Fibroblast of villous mesenchyme (primary cell): Measurements from ENCODE around the gene MKKS. TPM values are rescaled to one million over a fixed set of nuclear protein-coding genes. Genes with fewer than 3 reads are reported as not detected.

Source experiments
- DNase-seq: peaks from one replicate; pipeline ENCODE4 v3.0.0-alpha.2; 2010; ENCODE audit warnings: low read depth
- H3K4me3 ChIP-seq: 2 replicates; pipeline ENCODE4 v1.5.1; 2011; ENCODE audit warnings: low read depth, mild to moderate bottlenecking, low read length
- CTCF ChIP-seq: IDR thresholded peaks from 2 replicates; pipeline ENCODE4 v1.5.1; 2012; ENCODE audit warnings: low read depth, mild to moderate bottlenecking, low read length; ENCODE audit not compliant: insufficient read depth
- total RNA-seq: library from RNA; depleted of rRNA; stranded (reverse); fragments of >200 nt; gene quantifications from 2 replicates; pipeline ENCODE4 v1.2.3, GENCODE V29; 2012

Gene MKKS
- total RNA-seq, 1 donor, result 9.1 TPM

- TF ChIP-seq CTCF, result no peak
- DNase-seq, result no peak
- H3K4me3 ChIP-seq, result no peak overlapping the region
Observed at GRCh38 chr20:10443936-10444335, 9.9 kb upstream of the MKKS start.

- DNase-seq, result no peak
- H3K4me3 ChIP-seq, result no peak overlapping the region
- TF ChIP-seq CTCF, result no peak
Observed at GRCh38 chr20:10438217-10438616, 4.2 kb upstream of the MKKS start.

GRCh38 chr20:10436053-10436699 lies 2.2 kb upstream of the MKKS start:
- DNase-seq, result no peak
- no peak for TF ChIP-seq CTCF
- no peak overlapping the region for H3K4me3 ChIP-seq

- DNase-seq, result peak; percentile 96
- TF ChIP-seq CTCF, result no peak
Observed at GRCh38 chr20:10434832-10435812, 1.1 kb upstream of the MKKS start, which contains the start of gene SLX4IP. TSS of gene SLX4IP (plus strand) at chr20:10435305. CDS start at chr20:10458205, 22,900 bp downstream.

GRCh38 chr20:10434467-10434831 lies 427 bp upstream of the MKKS start:
- peak overlapping the region; percentile 85 for H3K4me3 ChIP-seq
- DNase-seq, result peak; percentile 99
- no peak for TF ChIP-seq CTCF

More at GRCh38 chr20:10434832-10435812, 1.1 kb upstream of the MKKS start, which contains the start of gene SLX4IP:
- peak within 1 kb of the TSS; percentile 85 for H3K4me3 ChIP-seq

- H3K4me3 ChIP-seq, result peak overlapping the region; percentile 85
- no peak for TF ChIP-seq CTCF
- DNase-seq, result no peak
Observed at GRCh38 chr20:10433014-10433622, 904 bp downstream of the MKKS start.
